Neural progenitor cell (in vitro differentiated cells): ENCODE data around the gene NBEA. TPM values are rescaled to one million over a fixed set of nuclear protein-coding genes. Genes with fewer than 3 reads are reported as not detected.

Source experiments
- DNase-seq: peaks from one replicate; pipeline ENCODE4 v3.0.0-alpha.2; 2016; ENCODE audit warnings: low spot score
- H2AFZ ChIP-seq: fragments of 200-600 bp; sonication (generic); replicated peaks from 2 replicates; pipeline ENCODE4 v1.6.1; 2016; ENCODE audit warnings: antibody characterized with exemption
- H3F3A ChIP-seq: fragments of 200-600 bp; sonication (generic); 2 replicates; pipeline ENCODE4 v1.6.1; 2016; ENCODE audit warnings: antibody characterized with exemption, low read depth
- H3K27ac ChIP-seq: fragments of 200-600 bp; sonication (generic); 2 replicates; pipeline ENCODE4 v1.5.1; 2016; ENCODE audit warnings: mild to moderate bottlenecking
- H3K27me3 ChIP-seq: fragments of 200-600 bp; sonication (generic); 2 replicates; pipeline ENCODE4 v1.6.1; 2016; ENCODE audit warnings: mild to moderate bottlenecking, moderate library complexity
- H3K36me3 ChIP-seq: fragments of 200-600 bp; sonication (generic); 2 replicates; pipeline ENCODE4 v1.5.1; 2016
- H3K4me1 ChIP-seq: fragments of 200-600 bp; sonication (generic); 2 replicates; pipeline ENCODE4 v1.6.1; 2016; ENCODE audit warnings: mixed run types
- H3K4me2 ChIP-seq: fragments of 200-600 bp; sonication (generic); 2 replicates; pipeline ENCODE4 v1.6.1; 2016
- H3K4me3 ChIP-seq: fragments of 200-600 bp; sonication (generic); 2 replicates; pipeline ENCODE4 v1.5.1; 2016
- H3K79me2 ChIP-seq: fragments of 200-600 bp; sonication (generic); 2 replicates; pipeline ENCODE4 v1.6.1; 2016; ENCODE audit warnings: low read depth
- H3K9ac ChIP-seq: fragments of 200-600 bp; sonication (generic); 2 replicates; pipeline ENCODE4 v1.6.1; 2016
- H3K9me3 ChIP-seq: fragments of 200-600 bp; sonication (generic); 2 replicates; pipeline ENCODE4 v1.5.1; 2016; ENCODE audit warnings: low read depth
- H4K20me1 ChIP-seq: fragments of 200-600 bp; sonication (generic); 2 replicates; pipeline ENCODE4 v1.6.1; 2016; ENCODE audit warnings: low read depth
- H3K27ac Mint-ChIP-seq: 3 replicates; pipeline ENCODE4 v1.8.0; 2021; ENCODE audit warnings: mixed read lengths
- H3K27me3 Mint-ChIP-seq: 2 replicates; pipeline ENCODE4 v1.8.0; 2022; ENCODE audit warnings: low read depth, mild to moderate bottlenecking, inconsistent platforms, moderate library complexity, mixed read lengths; ENCODE audit not compliant: insufficient read depth
- H3K36me3 Mint-ChIP-seq: 3 replicates; pipeline ENCODE4 v1.8.0; 2021; ENCODE audit warnings: mixed read lengths
- H3K4me1 Mint-ChIP-seq: 3 replicates; pipeline ENCODE4 v1.8.0; 2021; ENCODE audit warnings: mixed read lengths
- H3K4me3 Mint-ChIP-seq: 3 replicates; pipeline ENCODE4 v1.8.0; 2021; ENCODE audit warnings: mild to moderate bottlenecking, moderate library complexity, mixed read lengths
- H3K9me3 Mint-ChIP-seq: 3 replicates; pipeline ENCODE4 v1.8.0; 2020; ENCODE audit warnings: mixed read lengths
- CTCF ChIP-seq: fragments of 200-600 bp; sonication (generic); IDR thresholded peaks from 2 replicates; pipeline ENCODE4 v1.5.1; 2017; ENCODE audit warnings: antibody characterized with exemption, mild to moderate bottlenecking
- EZH2 ChIP-seq: fragments of 200-600 bp; sonication (generic); IDR thresholded peaks from 2 replicates; pipeline ENCODE4 v1.6.1; 2017; ENCODE audit warnings: antibody characterized with exemption, mild to moderate bottlenecking, moderate library complexity
- EZH2phosphoT487 ChIP-seq: fragments of 200-600 bp; sonication (generic); IDR thresholded peaks from 2 replicates; pipeline ENCODE4 v1.6.1; 2017; ENCODE audit warnings: antibody characterized with exemption
- total RNA-seq: library from RNA; depleted of rRNA; stranded (reverse); fragments of >200 nt; gene quantifications from 2 replicates; pipeline ENCODE4 v1.2.3, GENCODE V29; 2015; ENCODE audit warnings: low replicate concordance

The NBEA gene
- total RNA-seq, 1 donor from 2014 or later, result 31.0 TPM

GRCh38 chr13:35354882-35355281 is 412.8 kb downstream of the NBEA start:
- no peak overlapping the region for H2AFZ ChIP-seq
- H3K9me3 Mint-ChIP-seq, result no peaks in the 10 kb centered on the region
- H3K9ac ChIP-seq, result no peak overlapping the region
- H3K9me3 ChIP-seq, result no peaks in the 10 kb centered on the region
- peaks cover 6% of the 10 kb centered on the region for H3K4me1 ChIP-seq
- peaks cover 2% of the 10 kb centered on the region for H3K4me1 Mint-ChIP-seq
- H3K36me3 ChIP-seq, result no peaks in the 10 kb centered on the region
- no peak overlapping the region for H3K4me3 Mint-ChIP-seq
- no peak overlapping the region for H3K27ac ChIP-seq
- no peak overlapping the region for H3K4me2 ChIP-seq
- no peak overlapping the region for H3K4me3 ChIP-seq
- H3K79me2 ChIP-seq, result no peaks in the 10 kb centered on the region
- no peaks in the 10 kb centered on the region for H3K27me3 Mint-ChIP-seq
- H3K27ac Mint-ChIP-seq, result no peak overlapping the region
- TF ChIP-seq CTCF, result no peak
- TF ChIP-seq EZH2, result no peak
- TF ChIP-seq EZH2phosphoT487, result no peak
- H3K27me3 ChIP-seq, result no peaks in the 10 kb centered on the region
- peaks cover 10% of the 10 kb centered on the region for H3K36me3 Mint-ChIP-seq
- H3F3A ChIP-seq, result no peaks in the 10 kb centered on the region
- no peaks in the 10 kb centered on the region for H4K20me1 ChIP-seq
- no peak for DNase-seq

- Histone ChIP-seq H3K9ac (no peak overlapping the region), H3K27me3 (no peaks in the 10 kb centered on the region), H3K27ac (no peak overlapping the region), H4K20me1 (no peaks in the 10 kb centered on the region), H3K4me1 (peaks cover 6% of the 10 kb centered on the region), H3F3A (no peaks in the 10 kb centered on the region), H3K9me3 (no peaks in the 10 kb centered on the region), H3K4me2 (no peak overlapping the region), H3K79me2 (no peaks in the 10 kb centered on the region), H3K36me3 (no peaks in the 10 kb centered on the region), H3K4me3 (no peak overlapping the region), H2AFZ (no peak overlapping the region)
- no peak overlapping the region for H3K4me3 Mint-ChIP-seq
- TF ChIP-seq CTCF, result no peak
- no peak for TF ChIP-seq EZH2phosphoT487
- DNase-seq, result no peak
- no peaks in the 10 kb centered on the region for H3K4me1 Mint-ChIP-seq
- H3K27me3 Mint-ChIP-seq, result no peaks in the 10 kb centered on the region
- peaks cover 16% of the 10 kb centered on the region for H3K36me3 Mint-ChIP-seq
- no peaks in the 10 kb centered on the region for H3K9me3 Mint-ChIP-seq
- no peak overlapping the region for H3K27ac Mint-ChIP-seq
These were observed 414.5 kb downstream of the NBEA start for GRCh38 chr13:35356572-35356971.

GRCh38 chr13:35365883-35366282 is 423.8 kb downstream of the NBEA start:
- no peak overlapping the region for H3K27ac Mint-ChIP-seq
- Histone ChIP-seq H4K20me1 (no peaks in the 10 kb centered on the region), H3K9me3 (no peaks in the 10 kb centered on the region), H3K4me1 (no peaks in the 10 kb centered on the region), H3K79me2 (no peaks in the 10 kb centered on the region), H3K36me3 (peaks cover 8% of the 10 kb centered on the region), H3K9ac (no peak overlapping the region), H3K27me3 (no peaks in the 10 kb centered on the region), H3K4me2 (no peak overlapping the region), H3F3A (no peaks in the 10 kb centered on the region), H3K4me3 (no peak overlapping the region), H2AFZ (no peak overlapping the region), H3K27ac (no peak overlapping the region)
- H3K9me3 Mint-ChIP-seq, result peaks cover 10% of the 10 kb centered on the region
- no peak overlapping the region for H3K4me3 Mint-ChIP-seq
- H3K27me3 Mint-ChIP-seq, result no peaks in the 10 kb centered on the region
- H3K4me1 Mint-ChIP-seq, result no peaks in the 10 kb centered on the region
- TF ChIP-seq EZH2, result no peak
- TF ChIP-seq EZH2phosphoT487, result no peak
- TF ChIP-seq CTCF, result no peak
- H3K36me3 Mint-ChIP-seq, result peaks cover 4% of the 10 kb centered on the region
- DNase-seq, result no peak

- H3K4me3 ChIP-seq, result no peak overlapping the region
- Mint-ChIP-seq H3K4me3 (no peak overlapping the region), H3K27me3 (no peaks in the 10 kb centered on the region), H3K9me3 (peaks cover 25% of the 10 kb centered on the region), H3K27ac (no peak overlapping the region), H3K4me1 (no peaks in the 10 kb centered on the region), H3K36me3 (peaks cover 9% of the 10 kb centered on the region)
- no peaks in the 10 kb centered on the region for H3K79me2 ChIP-seq
- H3K27ac ChIP-seq, result no peak overlapping the region
- no peaks in the 10 kb centered on the region for H3K9me3 ChIP-seq
- DNase-seq, result no peak
- H3K4me2 ChIP-seq, result no peak overlapping the region
- no peaks in the 10 kb centered on the region for H3K4me1 ChIP-seq
- H3K27me3 ChIP-seq, result no peaks in the 10 kb centered on the region
- H2AFZ ChIP-seq, result no peak overlapping the region
- peaks cover 10% of the 10 kb centered on the region for H3K36me3 ChIP-seq
- H3K9ac ChIP-seq, result no peak overlapping the region
- no peaks in the 10 kb centered on the region for H4K20me1 ChIP-seq
- no peaks in the 10 kb centered on the region for H3F3A ChIP-seq
- no peak for TF ChIP-seq EZH2
- no peak for TF ChIP-seq CTCF
- no peak for TF ChIP-seq EZH2phosphoT487
These were observed 425.5 kb downstream of the NBEA start for GRCh38 chr13:35367586-35367985.
